ENCODE data around the gene GTF2A1.
"Not testable (repeated sequence)": the region's sequence is repeated elsewhere in the genome, so short reads cannot be mapped to it uniquely, and the experiment has no call there.

GTF2A1 gene

GRCh38 chr14:81260732-81261131 is 40.0 kb upstream of the GTF2A1 start:
- Histone ChIP-seq H3K27ac (no peak overlapping the region), H3K4me3 (no peak overlapping the region), H3K4me1 (peaks cover 9 to 18% (median 14%) of the 10 kb centered on the region in 10 experiments), H3K4me2 (no peak overlapping the region), H3K9me3 (replicated peaks in 1 of 11) (no peaks in the 10 kb centered on the region), H4K20me1 (no peaks in the 10 kb centered on the region), H3K27me3 (no peaks in the 10 kb centered on the region), H3K9ac (no peak overlapping the region), H3K36me3 (no peaks in the 10 kb centered on the region)
- no peak for TF ChIP-seq Cebpa-rat (IDR thresholded peaks at IDR 0.05)

GRCh38 chr14:81256289-81256960 is 35.7 kb upstream of the GTF2A1 start:
- Histone ChIP-seq H3K4me3 (no peak overlapping the region), H3K27me3 (no peaks in the 10 kb centered on the region), H3K9ac (peak overlapping the region in 2 of 11 experiments; percentile 3 to 10; a peak in 3 of 22 replicates), H3K4me2 (peak overlapping the region; percentile 20 to 62 (median 54)), H4K20me1 (no peaks in the 10 kb centered on the region), H3K27ac (peak overlapping the region in 10 of 11 experiments; percentile 33 to 77 (median 60); a peak in 19 of 22 replicates), H3K36me3 (no peaks in the 10 kb centered on the region), H3K9me3 (replicated peaks in 1 of 11) (no peaks in the 10 kb centered on the region), H3K4me1 (peaks cover 9 to 18% (median 14%) of the 10 kb centered on the region in 10 experiments)
- TF ChIP-seq Cebpa-rat (IDR thresholded peaks at IDR 0.05): no peak

GRCh38 chr14:81252278-81252677 is 31.5 kb upstream of the GTF2A1 start:
- no peaks in the 10 kb centered on the region for H3K36me3 ChIP-seq

GRCh38 chr14:81247271-81247766 is 26.6 kb upstream of the GTF2A1 start:
- no peaks in the 10 kb centered on the region; a peak in 1 of 22 replicates for H4K20me1 ChIP-seq
- H3K4me2 ChIP-seq: peak overlapping the region; percentile 56 to 94 (median 83)
- H3K4me1 ChIP-seq: peaks cover 21 to 36% (median 32%) of the 10 kb centered on the region in 10 experiments
- H3K36me3 ChIP-seq: no peaks in the 10 kb centered on the region
- no peak for TF ChIP-seq Cebpa-rat (IDR thresholded peaks at IDR 0.05)
- no peaks in the 10 kb centered on the region for H3K27me3 ChIP-seq
- H3K4me3 ChIP-seq: peak overlapping the region in 1 of 10 experiments; percentile 20; a peak in 2 of 20 replicates
- peak overlapping the region in 9 of 11 experiments; percentile 47 to 67 (median 58); a peak in 17 of 22 replicates for H3K9ac ChIP-seq
- peaks cover 16 to 28% (median 22%) of the 10 kb centered on the region in 11 experiments for H3K9me3 ChIP-seq (replicated peaks in 1 of 11)
- peak overlapping the region in 10 of 11 experiments; percentile 1 to 78 (median 75); a peak in 19 of 22 replicates for H3K27ac ChIP-seq

More at GRCh38 chr14:81252278-81252677, 31.5 kb upstream of the GTF2A1 start:
- H4K20me1 ChIP-seq: no peaks in the 10 kb centered on the region
- no peak for TF ChIP-seq Cebpa-rat (IDR thresholded peaks at IDR 0.05)
- H3K27me3 ChIP-seq: no peaks in the 10 kb centered on the region
- H3K4me2 ChIP-seq: no peak overlapping the region
- H3K4me1 ChIP-seq: peaks cover 24 to 30% (median 27%) of the 10 kb centered on the region in 10 experiments
- H3K9ac ChIP-seq: no peak overlapping the region
- H3K27ac ChIP-seq: no peak overlapping the region
- no peaks in the 10 kb centered on the region for H3K9me3 ChIP-seq (replicated peaks in 1 of 11)
- no peak overlapping the region for H3K4me3 ChIP-seq

GRCh38 chr14:81246461-81247270 is 25.9 kb upstream of the GTF2A1 start:
- no peak for TF ChIP-seq Cebpa-rat (IDR thresholded peaks at IDR 0.05)
- Histone ChIP-seq H3K4me1 (peaks cover 21 to 36% (median 32%) of the 10 kb centered on the region in 10 experiments), H3K27ac (peak overlapping the region in 10 of 11 experiments; percentile 1 to 78 (median 75); a peak in 18 of 22 replicates), H3K9me3 (replicated peaks in 1 of 11) (peaks cover 16 to 33% (median 28%) of the 10 kb centered on the region in 11 experiments), H3K4me2 (peak overlapping the region; percentile 56 to 94 (median 83)), H3K36me3 (no peaks in the 10 kb centered on the region), H3K4me3 (peak overlapping the region in 2 of 10 experiments; percentile 6 to 20; a peak in 3 of 20 replicates), H3K27me3 (no peaks in the 10 kb centered on the region), H3K9ac (peak overlapping the region in 9 of 11 experiments; percentile 47 to 67 (median 58); a peak in 18 of 22 replicates), H4K20me1 (no peaks in the 10 kb centered on the region; a peak in 1 of 22 replicates)

- H3K9me3 ChIP-seq (replicated peaks in 1 of 11): peaks cover 16 to 33% (median 28%) of the 10 kb centered on the region in 11 experiments
- peak overlapping the region in 1 of 10 experiments; percentile 20; a peak in 1 of 20 replicates for H3K4me3 ChIP-seq
- H3K9ac ChIP-seq: peak overlapping the region in 2 of 11 experiments; percentile 9 to 16; a peak in 1 of 22 replicates
- TF ChIP-seq Cebpa-rat (IDR thresholded peaks at IDR 0.05): no peak
- H3K27me3 ChIP-seq: no peaks in the 10 kb centered on the region
- H3K27ac ChIP-seq: peak overlapping the region in 9 of 11 experiments; percentile 32 to 78 (median 75); a peak in 12 of 22 replicates
- H4K20me1 ChIP-seq: no peaks in the 10 kb centered on the region; a peak in 1 of 22 replicates
- peaks cover 21 to 36% (median 32%) of the 10 kb centered on the region in 10 experiments for H3K4me1 ChIP-seq
- H3K4me2 ChIP-seq: peak overlapping the region in 9 of 11 experiments; percentile 79 to 94 (median 86); a peak in 18 of 22 replicates
- no peaks in the 10 kb centered on the region for H3K36me3 ChIP-seq
Measured at GRCh38 chr14:81245771-81246170, 25.0 kb upstream of the GTF2A1 start.

- H3K36me3 ChIP-seq, H3K27ac ChIP-seq, H3K27me3 ChIP-seq, H3K9ac ChIP-seq, H3K4me3 ChIP-seq, H3K4me2 ChIP-seq, H4K20me1 ChIP-seq: not testable (repeated sequence)
- peaks cover 21 to 36% (median 32%) of the 10 kb centered on the region in 10 experiments for H3K4me1 ChIP-seq
- peaks cover 16 to 33% (median 28%) of the 10 kb centered on the region in 11 experiments for H3K9me3 ChIP-seq (replicated peaks in 1 of 11)
Measured at GRCh38 chr14:81244431-81244830, 23.7 kb upstream of the GTF2A1 start.

- Histone ChIP-seq H3K4me2 (no peak overlapping the region), H3K36me3 (no peaks in the 10 kb centered on the region), H3K9ac (no peak overlapping the region), H3K27me3 (no peaks in the 10 kb centered on the region), H3K4me3 (no peak overlapping the region), H4K20me1 (no peaks in the 10 kb centered on the region; a peak in 1 of 22 replicates), H3K27ac (no peak overlapping the region), H3K9me3 (replicated peaks in 1 of 11) (peaks cover 16 to 33% (median 28%) of the 10 kb centered on the region in 11 experiments), H3K4me1 (peaks cover 21 to 32% (median 31%) of the 10 kb centered on the region in 10 experiments)
- no peak for TF ChIP-seq Cebpa-rat (IDR thresholded peaks at IDR 0.05)
Measured at GRCh38 chr14:81243499-81243898, 22.7 kb upstream of the GTF2A1 start.

GRCh38 chr14:81236849-81237248 is 16.1 kb upstream of the GTF2A1 start:
- not testable (repeated sequence) for H3K4me3 ChIP-seq, H4K20me1 ChIP-seq, H3K4me2 ChIP-seq, H3K9ac ChIP-seq, H3K27me3 ChIP-seq, H3K27ac ChIP-seq, H3K36me3 ChIP-seq
- peaks cover 8 to 23% (median 17%) of the 10 kb centered on the region in 11 experiments; a peak in 21 of 22 replicates for H3K9me3 ChIP-seq (replicated peaks in 1 of 11)
- peaks cover 0 to 15% (median 10%) of the 10 kb centered on the region in 10 experiments; a peak in 11 of 20 replicates for H3K4me1 ChIP-seq

All from BLaER1 treated with 17β-estradiol and CSF1 and Interleukin-3, amounts not matched to agents 10 nM and 100 nM (cell line).